ENCODE data around the gene TPM2. TPM values are rescaled to one million over a fixed set of nuclear protein-coding genes. Genes with fewer than 3 reads are reported as not detected.
"Not testable (repeated sequence)": the region's sequence is repeated elsewhere in the genome, so short reads cannot be mapped to it uniquely, and the experiment has no call there.

The TPM2 gene
- total RNA-seq, 1 donor: 911 TPM

DNA sequence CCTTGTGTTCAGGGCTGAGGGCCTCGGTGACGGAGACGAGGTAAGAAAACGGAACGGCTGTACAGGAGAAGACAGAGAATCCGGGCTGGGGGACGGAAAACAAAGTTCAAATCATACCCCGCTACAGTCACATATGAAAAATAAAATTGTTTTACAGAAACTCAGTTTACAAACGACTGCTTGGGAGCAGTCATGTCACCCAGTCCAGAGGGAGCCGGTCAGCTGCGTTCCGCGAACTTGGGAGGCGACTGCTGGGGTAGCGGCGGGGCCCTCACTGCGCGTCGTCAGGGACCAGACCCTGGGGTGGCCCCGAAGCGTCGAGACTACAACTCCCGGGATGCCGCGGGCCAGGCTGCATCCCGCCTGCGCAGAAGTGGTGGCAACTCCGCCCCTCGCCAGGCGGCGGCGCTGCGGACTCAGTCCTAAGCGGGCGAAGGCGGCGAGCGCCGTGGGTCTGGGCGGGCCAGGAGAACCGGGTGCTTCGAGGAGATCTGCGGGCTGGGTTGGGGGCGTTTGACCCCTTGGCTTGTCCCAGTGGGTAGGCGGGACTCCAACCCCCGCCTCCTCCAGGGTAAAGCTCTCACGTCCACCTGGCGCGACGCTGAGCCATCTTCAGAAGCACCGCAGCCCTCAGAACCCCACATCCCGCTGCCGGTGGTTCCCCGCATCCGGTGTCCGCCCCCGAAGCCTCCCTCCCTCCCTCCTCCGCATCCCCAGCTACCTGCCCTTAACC is 43.0 kb downstream of the TPM2 start:
- Histone ChIP-seq H3K4me1 (ENCODE audit: insufficient read depth, low read length) (peaks cover 55% of the 10 kb centered on the region), H3K4me3 (ENCODE audit: insufficient read depth, low read length) (peak overlapping the region; percentile 76)

DNA sequence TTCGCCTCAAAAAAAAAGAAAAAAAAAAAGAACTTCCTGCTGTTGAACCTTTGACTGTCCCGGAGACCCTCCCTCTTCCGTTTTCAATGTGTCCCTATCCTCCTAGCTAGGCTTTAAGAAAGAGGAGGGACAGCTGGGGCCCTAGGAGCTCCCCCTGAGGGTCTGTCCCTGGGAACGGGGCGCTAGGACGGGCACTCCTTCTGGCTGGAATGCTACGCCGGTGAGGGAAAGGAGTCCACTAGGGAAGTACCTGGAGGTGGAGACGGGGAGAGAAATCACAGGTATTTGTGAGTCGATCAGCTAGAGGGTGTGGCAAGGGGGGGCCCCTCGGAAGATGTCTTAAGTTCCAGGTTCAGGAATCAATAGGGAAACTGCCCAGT is 43.6 kb downstream of the TPM2 start:
- Histone ChIP-seq H3K9me3 (ENCODE audit: low read depth, low read length) (no peaks in the 10 kb centered on the region), H3K27ac (ENCODE audit: low read depth, low read length) (peak overlapping the region; percentile 95), H2AFZ (ENCODE audit: low read length) (peak overlapping the region; percentile 80), H3K4me3 (ENCODE audit: insufficient read depth, low read length) (peak overlapping the region; percentile 76), H3K4me2 (ENCODE audit: insufficient read depth, low read length) (peak overlapping the region; percentile 89), H3K36me3 (ENCODE audit: insufficient read depth, low read length) (no peaks in the 10 kb centered on the region), H3K27me3 (ENCODE audit: insufficient read depth, low read length) (no peaks in the 10 kb centered on the region), H3K79me2 (ENCODE audit: insufficient read depth, low read length) (no peaks in the 10 kb centered on the region), H4K20me1 (ENCODE audit: insufficient read depth, low read length) (no peaks in the 10 kb centered on the region), H3K4me1 (ENCODE audit: insufficient read depth, low read length) (peaks cover 55% of the 10 kb centered on the region)
- TF ChIP-seq, protein P1, sequence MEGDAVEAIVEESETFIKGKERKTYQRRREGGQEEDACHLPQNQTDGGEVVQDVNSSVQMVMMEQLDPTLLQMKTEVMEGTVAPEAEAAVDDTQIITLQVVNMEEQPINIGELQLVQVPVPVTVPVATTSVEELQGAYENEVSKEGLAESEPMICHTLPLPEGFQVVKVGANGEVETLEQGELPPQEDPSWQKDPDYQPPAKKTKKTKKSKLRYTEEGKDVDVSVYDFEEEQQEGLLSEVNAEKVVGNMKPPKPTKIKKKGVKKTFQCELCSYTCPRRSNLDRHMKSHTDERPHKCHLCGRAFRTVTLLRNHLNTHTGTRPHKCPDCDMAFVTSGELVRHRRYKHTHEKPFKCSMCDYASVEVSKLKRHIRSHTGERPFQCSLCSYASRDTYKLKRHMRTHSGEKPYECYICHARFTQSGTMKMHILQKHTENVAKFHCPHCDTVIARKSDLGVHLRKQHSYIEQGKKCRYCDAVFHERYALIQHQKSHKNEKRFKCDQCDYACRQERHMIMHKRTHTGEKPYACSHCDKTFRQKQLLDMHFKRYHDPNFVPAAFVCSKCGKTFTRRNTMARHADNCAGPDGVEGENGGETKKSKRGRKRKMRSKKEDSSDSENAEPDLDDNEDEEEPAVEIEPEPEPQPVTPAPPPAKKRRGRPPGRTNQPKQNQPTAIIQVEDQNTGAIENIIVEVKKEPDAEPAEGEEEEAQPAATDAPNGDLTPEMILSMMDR (IDR thresholded peaks at IDR 0.05; ENCODE audit: extremely low read depth, low read depth, low read length): no peak
- no peak for DNase-seq (ENCODE audit: insufficient read length, low spot score, missing footprints)

More for the DNA sequence above, 43.0 kb downstream of the TPM2 start:
- peak overlapping the region; percentile 95 for H3K27ac ChIP-seq (ENCODE audit: low read depth, low read length)
- TF ChIP-seq, protein P1 (IDR thresholded peaks at IDR 0.05; ENCODE audit: extremely low read depth, low read depth, low read length): peak; percentile 88
- peak overlapping the region; percentile 89 for H3K4me2 ChIP-seq (ENCODE audit: insufficient read depth, low read length)
- peak overlapping the region; percentile 90 for H2AFZ ChIP-seq (ENCODE audit: low read length)
- no peaks in the 10 kb centered on the region for H3K9me3 ChIP-seq (ENCODE audit: low read depth, low read length)
- no peaks in the 10 kb centered on the region for H3K27me3 ChIP-seq (ENCODE audit: insufficient read depth, low read length)
- H3K79me2 ChIP-seq (ENCODE audit: insufficient read depth, low read length): no peaks in the 10 kb centered on the region
- peak; percentile 97 for DNase-seq (ENCODE audit: insufficient read length, low spot score, missing footprints)
- H3K36me3 ChIP-seq (ENCODE audit: insufficient read depth, low read length): no peaks in the 10 kb centered on the region
- H4K20me1 ChIP-seq (ENCODE audit: insufficient read depth, low read length): no peaks in the 10 kb centered on the region

DNA sequence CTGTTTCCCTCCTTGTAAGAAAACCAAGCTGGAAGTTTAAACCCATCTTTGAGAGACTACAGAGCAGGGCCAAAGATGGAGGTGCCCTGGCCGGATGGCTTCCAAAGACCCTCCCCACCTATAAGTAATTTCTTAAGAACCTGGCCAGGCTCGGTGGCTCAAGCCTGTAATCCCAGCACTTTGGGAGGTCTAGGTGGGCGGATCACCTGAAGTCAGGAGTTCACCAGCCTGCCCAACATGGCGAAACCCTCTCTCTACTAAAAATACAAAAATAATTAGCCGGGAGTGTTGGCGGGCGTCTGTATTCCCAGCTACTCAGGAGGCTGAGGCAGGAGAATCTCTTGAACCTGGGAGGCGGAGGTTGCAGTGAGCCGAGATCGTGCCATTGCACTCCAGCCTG is 44.0 kb downstream of the TPM2 start:
- Histone ChIP-seq H3K4me1 (ENCODE audit: insufficient read depth, low read length) (peaks cover 55% of the 10 kb centered on the region), H3K4me3 (ENCODE audit: insufficient read depth, low read length) (peak overlapping the region; percentile 76), H3K27ac (ENCODE audit: low read depth, low read length) (peak overlapping the region; percentile 95), H3K4me2 (ENCODE audit: insufficient read depth, low read length) (peak overlapping the region; percentile 89)
- H4K20me1 ChIP-seq (ENCODE audit: insufficient read depth, low read length); H3K79me2 ChIP-seq (ENCODE audit: insufficient read depth, low read length); H3K9me3 ChIP-seq (ENCODE audit: low read depth, low read length); H2AFZ ChIP-seq (ENCODE audit: low read length); H3K27me3 ChIP-seq (ENCODE audit: insufficient read depth, low read length); DNase-seq (ENCODE audit: insufficient read length, low spot score, missing footprints); H3K36me3 ChIP-seq (ENCODE audit: insufficient read depth, low read length): not testable (repeated sequence)

DNA sequence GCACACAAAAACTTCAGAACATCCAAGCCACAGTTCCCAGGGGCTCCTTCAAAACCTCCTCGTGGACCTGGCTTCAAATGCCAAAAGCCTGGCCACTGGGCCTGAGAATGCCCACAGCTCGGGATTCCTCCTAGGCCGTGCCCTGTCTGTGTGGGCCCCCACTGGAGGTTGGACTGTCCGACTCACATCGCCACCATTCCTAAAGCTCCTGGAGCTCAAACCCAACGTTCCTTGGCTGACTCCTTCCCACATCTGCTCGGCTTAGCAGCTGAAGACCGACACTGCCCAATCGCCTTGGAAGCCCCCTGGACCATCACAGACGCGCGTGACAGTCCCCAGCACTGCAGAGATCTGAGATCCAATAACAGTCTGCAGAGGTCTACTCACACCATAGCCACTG is 46.7 kb downstream of the TPM2 start:
- Histone ChIP-seq H3K4me3 (ENCODE audit: insufficient read depth, low read length) (no peak overlapping the region), H3K36me3 (ENCODE audit: insufficient read depth, low read length) (no peaks in the 10 kb centered on the region), H3K79me2 (ENCODE audit: insufficient read depth, low read length) (no peaks in the 10 kb centered on the region), H2AFZ (ENCODE audit: low read length) (no peak overlapping the region), H4K20me1 (ENCODE audit: insufficient read depth, low read length) (no peaks in the 10 kb centered on the region), H3K4me2 (ENCODE audit: insufficient read depth, low read length) (no peak overlapping the region), H3K9me3 (ENCODE audit: low read depth, low read length) (no peaks in the 10 kb centered on the region), H3K27me3 (ENCODE audit: insufficient read depth, low read length) (no peaks in the 10 kb centered on the region), H3K27ac (ENCODE audit: low read depth, low read length) (no peak overlapping the region), H3K4me1 (ENCODE audit: insufficient read depth, low read length) (peaks cover 32% of the 10 kb centered on the region)
- TF ChIP-seq, protein P1 (IDR thresholded peaks at IDR 0.05; ENCODE audit: extremely low read depth, low read depth, low read length): no peak
- no peak for DNase-seq (ENCODE audit: insufficient read length, low spot score, missing footprints)

DNA sequence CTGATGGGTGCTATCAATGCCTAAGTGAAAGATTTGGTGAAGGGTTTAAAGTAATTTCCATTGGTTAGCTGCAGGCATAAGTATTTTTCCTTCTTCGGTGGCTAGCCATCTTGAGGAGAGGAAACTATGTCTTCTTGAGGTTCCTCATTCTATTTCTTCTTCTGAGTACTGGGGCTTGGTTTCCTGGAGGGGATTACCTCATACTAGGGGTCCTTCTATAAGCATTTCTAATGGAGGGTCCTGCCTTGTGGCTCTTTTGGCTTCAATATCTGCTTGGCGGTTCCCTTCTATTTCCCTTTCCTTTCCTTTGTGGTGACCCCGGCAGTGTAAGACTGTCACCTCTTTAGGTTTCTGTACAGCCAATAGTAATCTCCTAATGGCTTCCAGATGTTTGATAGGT is 48.2 kb downstream of the TPM2 start:
- not testable (repeated sequence) for H3K36me3 ChIP-seq (ENCODE audit: insufficient read depth, low read length); H4K20me1 ChIP-seq (ENCODE audit: insufficient read depth, low read length)

DNA sequence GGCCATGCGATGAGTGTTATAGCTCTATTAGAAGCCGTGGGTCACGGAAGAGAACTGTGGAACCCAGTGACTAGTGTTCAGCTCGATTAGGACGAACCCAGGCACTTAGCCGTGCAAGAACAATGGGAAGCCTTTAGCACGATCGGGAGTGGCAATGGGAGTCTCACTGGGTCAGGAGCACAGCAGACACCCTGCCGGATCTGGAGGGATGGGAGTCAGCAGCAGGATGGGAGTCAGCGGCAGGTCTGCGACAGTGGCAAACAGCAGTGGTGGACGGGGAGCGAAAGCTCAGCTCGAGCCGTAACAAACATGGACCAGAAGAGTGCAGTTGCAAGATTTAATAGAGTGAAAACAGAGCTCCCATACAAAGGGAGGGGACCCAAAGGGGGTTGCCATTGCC is 49.3 kb downstream of the TPM2 start:
- H3K4me3 ChIP-seq (ENCODE audit: insufficient read depth, low read length); H3K9me3 ChIP-seq (ENCODE audit: low read depth, low read length); H3K4me2 ChIP-seq (ENCODE audit: insufficient read depth, low read length); H3K27me3 ChIP-seq (ENCODE audit: insufficient read depth, low read length); H4K20me1 ChIP-seq (ENCODE audit: insufficient read depth, low read length); DNase-seq (ENCODE audit: insufficient read length, low spot score, missing footprints); H3K36me3 ChIP-seq (ENCODE audit: insufficient read depth, low read length); H3K27ac ChIP-seq (ENCODE audit: low read depth, low read length); H3K79me2 ChIP-seq (ENCODE audit: insufficient read depth, low read length); H2AFZ ChIP-seq (ENCODE audit: low read length): not testable (repeated sequence)
- peaks cover 23% of the 10 kb centered on the region for H3K4me1 ChIP-seq (ENCODE audit: insufficient read depth, low read length)

More for the DNA sequence above, 48.2 kb downstream of the TPM2 start:
- H3K4me1 ChIP-seq (ENCODE audit: insufficient read depth, low read length): peaks cover 28% of the 10 kb centered on the region
- H3K79me2 ChIP-seq (ENCODE audit: insufficient read depth, low read length); H3K27me3 ChIP-seq (ENCODE audit: insufficient read depth, low read length); DNase-seq (ENCODE audit: insufficient read length, low spot score, missing footprints); H2AFZ ChIP-seq (ENCODE audit: low read length); H3K4me2 ChIP-seq (ENCODE audit: insufficient read depth, low read length); H3K9me3 ChIP-seq (ENCODE audit: low read depth, low read length); H3K27ac ChIP-seq (ENCODE audit: low read depth, low read length); H3K4me3 ChIP-seq (ENCODE audit: insufficient read depth, low read length): not testable (repeated sequence)
